KOPT-K1 (cell line): ENCODE results near the gene GPR83.

Experiments
- H3K27ac ChIP-seq: fragments of 200-600 bp; sonication (generic); 2 replicates; pipeline ENCODE4 v1.5.1; 2016; ENCODE audit warnings: antibody characterized with exemption, mild to moderate bottlenecking, low read depth, low read length; ENCODE audit not compliant: poor library complexity, severe bottlenecking
- H3K36me3 ChIP-seq: fragments of 200-600 bp; sonication (generic); 2 replicates; pipeline ENCODE4 v1.5.1; 2017; ENCODE audit warnings: antibody characterized with exemption, mild to moderate bottlenecking, low read length, moderate library complexity; ENCODE audit not compliant: insufficient read depth
- H3K9me3 ChIP-seq: fragments of 200-600 bp; sonication (generic); 2 replicates; pipeline ENCODE4 v1.5.1; 2017; ENCODE audit warnings: antibody characterized with exemption, low read length, mild to moderate bottlenecking; ENCODE audit not compliant: insufficient read depth, poor library complexity, severe bottlenecking

GPR83 gene

DNA sequence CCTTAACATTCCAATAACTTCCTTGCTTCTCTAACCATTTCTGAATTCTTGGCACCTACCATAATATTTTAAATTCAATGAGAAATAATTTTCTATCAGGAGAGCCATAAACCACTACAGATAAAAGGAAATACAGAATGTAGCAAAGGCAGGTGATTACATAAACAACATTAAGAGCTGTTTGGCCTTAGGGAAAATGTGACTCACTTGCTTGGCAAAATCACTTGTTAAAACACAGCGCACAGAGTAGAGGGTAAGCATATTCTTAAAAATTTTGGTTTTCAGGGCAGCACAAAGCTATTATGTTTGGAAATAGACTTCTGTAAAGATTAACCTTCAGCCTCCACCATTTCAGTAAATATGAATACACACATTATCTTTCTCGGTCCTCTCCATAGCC, 70.4 kb downstream of the GPR83 start:
- H3K27ac ChIP-seq, result no peak overlapping the region
- H3K9me3 ChIP-seq, result no peaks in the 10 kb centered on the region
- H3K36me3 ChIP-seq, result no peaks in the 10 kb centered on the region

DNA sequence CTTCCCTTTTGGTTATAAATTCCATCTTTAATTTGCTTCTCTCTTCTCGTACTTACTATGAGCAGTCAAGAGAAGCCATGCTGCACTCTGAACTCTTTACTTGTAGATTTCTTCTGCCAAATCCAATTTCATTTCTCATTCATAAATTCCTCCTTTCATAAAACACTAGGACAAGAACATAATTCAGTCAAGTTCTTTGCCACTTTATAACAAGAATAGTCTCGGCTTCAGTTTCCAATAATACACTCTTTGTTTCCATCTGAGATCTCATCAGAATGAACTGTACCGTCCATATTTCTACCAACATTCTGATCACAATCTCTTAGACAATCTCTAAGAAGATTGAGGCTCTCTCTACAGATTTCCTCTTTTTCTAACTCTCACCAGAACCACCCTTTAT, 71.7 kb downstream of the GPR83 start:
- Histone ChIP-seq H3K9me3 (no peaks in the 10 kb centered on the region), H3K27ac (no peak overlapping the region), H3K36me3 (no peaks in the 10 kb centered on the region)

DNA sequence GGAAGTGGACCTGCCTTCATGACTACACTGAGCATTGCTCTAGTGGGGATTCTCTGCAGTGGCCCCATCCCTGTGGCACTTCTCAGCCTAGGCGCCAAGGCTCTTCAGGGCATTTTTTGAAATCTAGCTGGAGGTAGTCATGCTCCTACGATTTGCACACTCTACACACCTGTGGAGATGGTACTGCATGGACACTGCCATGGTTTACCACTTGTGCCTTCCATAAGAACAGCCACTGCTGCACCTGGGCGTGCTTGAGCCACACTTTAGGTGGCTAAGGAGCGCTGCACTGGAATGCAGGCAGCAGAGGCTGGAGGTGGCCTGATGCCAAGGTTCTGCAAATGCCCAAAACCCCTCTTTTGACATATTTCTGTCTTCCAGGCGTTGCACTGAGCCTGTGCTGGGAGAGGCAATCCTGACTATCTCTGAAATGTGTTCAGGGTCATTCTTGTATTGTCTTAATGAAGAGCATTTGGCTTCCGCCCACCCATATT, 72.6 kb downstream of the GPR83 start:
- Histone ChIP-seq H3K36me3 (no peaks in the 10 kb centered on the region), H3K27ac (no peak overlapping the region)

More for the DNA sequence above, 72.6 kb downstream of the GPR83 start:
- no peaks in the 10 kb centered on the region for H3K9me3 ChIP-seq
